ENCODE measurements around the gene TUT7. TPM values are rescaled to one million over a fixed set of nuclear protein-coding genes. Genes with fewer than 3 reads are reported as not detected.

Gene TUT7
- total RNA-seq, 1 experiment from 2014 or later = 51.2 TPM

GRCh38 chr9:86328156-86328555 is 26.1 kb downstream of the TUT7 start:
- DNase-seq = no peak
- no peaks in the 10 kb centered on the region for H3K9me2 ChIP-seq (replicated peaks; ENCODE audit: insufficient read depth, low read length)
- H3K27me3 ChIP-seq (ENCODE audit: low read length) = no peaks in the 10 kb centered on the region
- H3K4me3 ChIP-seq (ENCODE audit: low read length) = no peak overlapping the region
- no peaks in the 10 kb centered on the region for H3K9me3 ChIP-seq (ENCODE audit: low read length)
- H4K20me1 ChIP-seq (ENCODE audit: insufficient read depth, low read depth, low read length) = no peaks in the 10 kb centered on the region
- no peak overlapping the region for H3K9ac ChIP-seq (ENCODE audit: low read length)
- H3K4me1 ChIP-seq (ENCODE audit: low read length) = peaks cover 34% of the 10 kb centered on the region
- H3K36me3 ChIP-seq (ENCODE audit: insufficient read depth, low read length) = peaks cover 51% of the 10 kb centered on the region
- no peak overlapping the region for H3K4me2 ChIP-seq (ENCODE audit: low read depth, low read length, poor library complexity, severe bottlenecking)
- no peak overlapping the region for H3K27ac ChIP-seq (ENCODE audit: low read length)
- no peaks in the 10 kb centered on the region; the same call in 1 of the 2 replicates for H3K79me2 ChIP-seq (ENCODE audit: low read length)
- no peak overlapping the region for H2AFZ ChIP-seq (ENCODE audit: low read length)

- no peaks in the 10 kb centered on the region for H3K9me3 ChIP-seq (ENCODE audit: low read length)
- H3K36me3 ChIP-seq (ENCODE audit: insufficient read depth, low read length) = peaks cover 62% of the 10 kb centered on the region
- no peak overlapping the region for H3K9ac ChIP-seq (ENCODE audit: low read length)
- H3K79me2 ChIP-seq (ENCODE audit: low read length) = no peaks in the 10 kb centered on the region; the same call in 1 of the 2 replicates
- H3K27ac ChIP-seq (ENCODE audit: low read length) = peak overlapping the region; percentile 78; the same call in 1 of the 2 replicates
- peaks cover 34% of the 10 kb centered on the region for H3K4me1 ChIP-seq (ENCODE audit: low read length)
- H3K9me2 ChIP-seq (replicated peaks; ENCODE audit: insufficient read depth, low read length) = no peaks in the 10 kb centered on the region
- DNase-seq = no peak
- H3K4me3 ChIP-seq (ENCODE audit: low read length) = no peak overlapping the region
- H3K4me2 ChIP-seq (ENCODE audit: low read depth, low read length, poor library complexity, severe bottlenecking) = no peak overlapping the region
- no peaks in the 10 kb centered on the region for H4K20me1 ChIP-seq (ENCODE audit: insufficient read depth, low read depth, low read length)
- H2AFZ ChIP-seq (ENCODE audit: low read length) = no peak overlapping the region
- no peaks in the 10 kb centered on the region for H3K27me3 ChIP-seq (ENCODE audit: low read length)
These were observed 27.7 kb downstream of the TUT7 start for GRCh38 chr9:86326536-86326935.

GRCh38 chr9:86324901-86325300 is 29.3 kb downstream of the TUT7 start:
- H3K4me1 ChIP-seq (ENCODE audit: low read length) = peaks cover 34% of the 10 kb centered on the region
- no peaks in the 10 kb centered on the region for H3K27me3 ChIP-seq (ENCODE audit: low read length)
- H3K4me3 ChIP-seq (ENCODE audit: low read length) = peak overlapping the region; percentile 4; the same call in 1 of the 2 replicates
- peak overlapping the region; percentile 45 for H3K4me2 ChIP-seq (ENCODE audit: low read depth, low read length, poor library complexity, severe bottlenecking)
- peak overlapping the region; percentile 15; the same call in 1 of the 2 replicates for H3K9ac ChIP-seq (ENCODE audit: low read length)
- H3K9me3 ChIP-seq (ENCODE audit: low read length) = no peaks in the 10 kb centered on the region
- H3K79me2 ChIP-seq (ENCODE audit: low read length) = no peaks in the 10 kb centered on the region; the same call in 1 of the 2 replicates
- peaks cover 67% of the 10 kb centered on the region for H3K36me3 ChIP-seq (ENCODE audit: insufficient read depth, low read length)
- peak overlapping the region; percentile 78 for H3K27ac ChIP-seq (ENCODE audit: low read length)
- no peak overlapping the region for H2AFZ ChIP-seq (ENCODE audit: low read length)
- DNase-seq = no peak
- no peaks in the 10 kb centered on the region for H3K9me2 ChIP-seq (replicated peaks; ENCODE audit: insufficient read depth, low read length)
- H4K20me1 ChIP-seq (ENCODE audit: insufficient read depth, low read depth, low read length) = no peaks in the 10 kb centered on the region

- DNase-seq = peak; percentile 80
These were observed 29.9 kb downstream of the TUT7 start for GRCh38 chr9:86324308-86324707.

GRCh38 chr9:86322973-86323644 is 31.1 kb downstream of the TUT7 start:
- Histone ChIP-seq H3K27ac (ENCODE audit: low read length) (no peak overlapping the region), H3K79me2 (ENCODE audit: low read length) (no peaks in the 10 kb centered on the region; the same call in 1 of the 2 replicates), H3K27me3 (ENCODE audit: low read length) (no peaks in the 10 kb centered on the region), H3K4me2 (ENCODE audit: low read depth, low read length, poor library complexity, severe bottlenecking) (no peak overlapping the region), H2AFZ (ENCODE audit: low read length) (no peak overlapping the region), H3K9ac (ENCODE audit: low read length) (no peak overlapping the region), H3K9me3 (ENCODE audit: low read length) (no peaks in the 10 kb centered on the region), H3K4me3 (ENCODE audit: low read length) (no peak overlapping the region), H3K36me3 (ENCODE audit: insufficient read depth, low read length) (peaks cover 75% of the 10 kb centered on the region), H4K20me1 (ENCODE audit: insufficient read depth, low read depth, low read length) (no peaks in the 10 kb centered on the region), H3K4me1 (ENCODE audit: low read length) (peaks cover 34% of the 10 kb centered on the region), H3K9me2 (replicated peaks; ENCODE audit: insufficient read depth, low read length) (no peaks in the 10 kb centered on the region)
- no peak for DNase-seq

More at GRCh38 chr9:86324308-86324707, 29.9 kb downstream of the TUT7 start:
- Histone ChIP-seq H4K20me1 (ENCODE audit: insufficient read depth, low read depth, low read length) (no peaks in the 10 kb centered on the region), H3K9me3 (ENCODE audit: low read length) (no peaks in the 10 kb centered on the region), H2AFZ (ENCODE audit: low read length) (no peak overlapping the region), H3K27ac (ENCODE audit: low read length) (peak overlapping the region; percentile 78), H3K36me3 (ENCODE audit: insufficient read depth, low read length) (peaks cover 68% of the 10 kb centered on the region), H3K9me2 (replicated peaks; ENCODE audit: insufficient read depth, low read length) (no peaks in the 10 kb centered on the region), H3K27me3 (ENCODE audit: low read length) (no peaks in the 10 kb centered on the region), H3K4me1 (ENCODE audit: low read length) (peaks cover 34% of the 10 kb centered on the region), H3K4me3 (ENCODE audit: low read length) (peak overlapping the region; percentile 4; the same call in 1 of the 2 replicates), H3K9ac (ENCODE audit: low read length) (peak overlapping the region; percentile 32; the same call in 1 of the 2 replicates), H3K79me2 (ENCODE audit: low read length) (no peaks in the 10 kb centered on the region; the same call in 1 of the 2 replicates), H3K4me2 (ENCODE audit: low read depth, low read length, poor library complexity, severe bottlenecking) (peak overlapping the region; percentile 45)

- Histone ChIP-seq H3K79me2 (ENCODE audit: low read length) (peaks cover 4% of the 10 kb centered on the region; the same call in 1 of the 2 replicates), H4K20me1 (ENCODE audit: insufficient read depth, low read depth, low read length) (no peaks in the 10 kb centered on the region), H3K36me3 (ENCODE audit: insufficient read depth, low read length) (peaks cover 75% of the 10 kb centered on the region), H3K9ac (ENCODE audit: low read length) (no peak overlapping the region), H3K9me3 (ENCODE audit: low read length) (no peaks in the 10 kb centered on the region), H3K4me3 (ENCODE audit: low read length) (no peak overlapping the region), H3K4me2 (ENCODE audit: low read depth, low read length, poor library complexity, severe bottlenecking) (no peak overlapping the region), H3K27ac (ENCODE audit: low read length) (no peak overlapping the region), H3K4me1 (ENCODE audit: low read length) (peaks cover 26% of the 10 kb centered on the region), H2AFZ (ENCODE audit: low read length) (no peak overlapping the region), H3K9me2 (replicated peaks; ENCODE audit: insufficient read depth, low read length) (no peaks in the 10 kb centered on the region), H3K27me3 (ENCODE audit: low read length) (no peaks in the 10 kb centered on the region)
- DNase-seq = no peak
These were observed 32.8 kb downstream of the TUT7 start for GRCh38 chr9:86321373-86321772.

GRCh38 chr9:86318187-86318586 is 36.0 kb downstream of the TUT7 start:
- no peak overlapping the region for H3K27ac ChIP-seq (ENCODE audit: low read length)
- no peak overlapping the region for H3K9ac ChIP-seq (ENCODE audit: low read length)
- no peaks in the 10 kb centered on the region for H4K20me1 ChIP-seq (ENCODE audit: insufficient read depth, low read depth, low read length)
- no peak overlapping the region for H3K4me3 ChIP-seq (ENCODE audit: low read length)
- H3K4me2 ChIP-seq (ENCODE audit: low read depth, low read length, poor library complexity, severe bottlenecking) = no peak overlapping the region
- H3K4me1 ChIP-seq (ENCODE audit: low read length) = no peaks in the 10 kb centered on the region
- DNase-seq = no peak
- H3K27me3 ChIP-seq (ENCODE audit: low read length) = no peaks in the 10 kb centered on the region
- H3K9me2 ChIP-seq (replicated peaks; ENCODE audit: insufficient read depth, low read length) = no peaks in the 10 kb centered on the region
- H3K9me3 ChIP-seq (ENCODE audit: low read length) = no peaks in the 10 kb centered on the region
- peaks cover 80% of the 10 kb centered on the region for H3K36me3 ChIP-seq (ENCODE audit: insufficient read depth, low read length)
- no peak overlapping the region for H2AFZ ChIP-seq (ENCODE audit: low read length)
- peaks cover 12% of the 10 kb centered on the region; the same call in 1 of the 2 replicates for H3K79me2 ChIP-seq (ENCODE audit: low read length)

- Histone ChIP-seq H3K27ac (ENCODE audit: low read length) (no peak overlapping the region), H3K36me3 (ENCODE audit: insufficient read depth, low read length) (peaks cover 72% of the 10 kb centered on the region), H3K9me3 (ENCODE audit: low read length) (no peaks in the 10 kb centered on the region), H2AFZ (ENCODE audit: low read length) (no peak overlapping the region), H3K4me1 (ENCODE audit: low read length) (no peaks in the 10 kb centered on the region), H3K9ac (ENCODE audit: low read length) (no peak overlapping the region), H3K4me3 (ENCODE audit: low read length) (no peak overlapping the region), H3K27me3 (ENCODE audit: low read length) (no peaks in the 10 kb centered on the region), H3K4me2 (ENCODE audit: low read depth, low read length, poor library complexity, severe bottlenecking) (no peak overlapping the region), H3K9me2 (replicated peaks; ENCODE audit: insufficient read depth, low read length) (no peaks in the 10 kb centered on the region), H3K79me2 (ENCODE audit: low read length) (peaks cover 12% of the 10 kb centered on the region; the same call in 1 of the 2 replicates), H4K20me1 (ENCODE audit: insufficient read depth, low read depth, low read length) (no peaks in the 10 kb centered on the region)
- DNase-seq = no peak
These were observed 39.1 kb downstream of the TUT7 start for GRCh38 chr9:86315078-86315477.

Measured in Karpas-422 (cell line).